IPS-18c (cell line): ENCODE measurements around the gene KAZN.

Experiments used
- H3K4me3 ChIP-seq: 2 replicates; pipeline ENCODE4 v1.7.0; 2013; ENCODE audit warnings: low read depth, mild to moderate bottlenecking, low read length, moderate library complexity; ENCODE audit not compliant: insufficient read depth
- H3K9me3 ChIP-seq: one replicate; pipeline ENCODE4 v1.6.1; 2013; ENCODE audit warnings: mild to moderate bottlenecking, low read length, moderate library complexity; ENCODE audit not compliant: control insufficient read depth, insufficient read depth

The KAZN gene

GRCh38 chr1:15155888-15156741, 557.6 kb downstream of the KAZN start:
- Histone ChIP-seq H3K4me3 (no peak overlapping the region), H3K9me3 (no peaks in the 10 kb centered on the region)

DNA sequence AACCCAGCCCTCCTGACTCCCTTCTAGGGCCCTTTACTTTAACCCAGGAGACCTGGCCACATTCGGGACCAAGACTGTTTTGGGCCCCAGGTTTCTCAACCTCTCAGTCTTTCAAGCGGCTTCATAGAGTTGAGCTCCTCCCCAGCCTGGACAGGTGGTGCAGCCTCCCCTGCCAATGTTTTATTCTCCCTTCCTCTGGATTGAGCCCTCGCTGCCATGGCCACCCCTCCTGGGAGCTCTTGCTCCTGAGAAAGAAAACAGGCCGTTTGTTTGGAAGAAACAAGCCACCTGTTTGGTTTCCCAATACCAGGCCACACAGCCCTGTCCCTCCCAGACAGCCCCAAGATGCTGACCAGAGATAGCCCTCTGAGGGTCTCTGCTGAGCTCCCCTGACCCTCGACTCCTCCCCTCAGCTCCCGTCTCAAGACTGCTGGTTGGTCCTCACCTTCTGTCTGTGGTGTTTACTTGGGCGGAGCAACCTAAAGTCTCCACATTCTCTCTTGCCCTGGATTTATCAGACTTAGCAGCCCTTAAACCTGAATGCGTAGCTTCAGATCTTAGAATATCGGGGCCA, 558.4 kb downstream of the KAZN start:
- Histone ChIP-seq H3K4me3 (no peak overlapping the region; the same call in 1 of the 2 replicates), H3K9me3 (no peaks in the 10 kb centered on the region)

DNA sequence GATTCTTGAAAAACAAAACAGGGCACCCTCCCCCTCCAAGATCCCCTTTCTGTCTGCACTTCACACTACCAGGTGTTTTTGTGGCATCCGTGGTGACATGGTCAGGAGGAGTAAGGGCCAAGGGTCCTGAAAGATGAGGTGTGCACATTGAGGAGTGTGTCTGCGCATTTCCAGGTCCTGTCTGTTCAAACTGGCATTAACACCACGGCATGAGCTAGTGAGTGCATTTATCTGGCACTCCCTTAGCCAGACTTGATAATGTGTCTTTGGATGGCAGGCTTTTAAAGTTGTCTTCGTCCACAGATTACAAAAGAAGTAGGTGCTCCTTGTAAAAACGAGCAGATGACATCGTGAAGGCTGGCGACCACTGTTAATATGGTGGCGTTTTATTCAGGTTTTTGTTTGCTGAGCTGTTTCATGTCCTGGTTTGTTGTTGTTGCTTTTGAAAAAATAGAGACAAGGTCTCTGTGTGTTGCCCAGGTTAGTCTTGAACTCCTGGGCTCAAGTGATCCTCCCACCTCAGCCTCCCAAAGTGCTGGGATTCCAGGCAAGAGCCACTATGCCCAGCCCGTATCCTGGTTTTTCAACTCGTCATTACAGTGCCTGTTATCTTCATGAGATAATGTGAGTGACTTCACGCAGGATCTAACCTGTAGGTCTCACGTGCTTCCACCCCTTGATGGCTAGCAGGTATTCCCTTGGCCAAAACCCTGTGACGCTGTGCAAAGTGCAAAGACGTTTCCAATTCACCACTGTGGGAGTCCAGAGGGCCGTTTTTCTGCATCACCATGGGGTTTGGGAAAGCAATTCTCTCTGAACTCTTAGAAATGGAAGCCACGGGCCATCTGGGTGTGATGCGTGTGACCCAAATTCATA, 559.3 kb downstream of the KAZN start:
- Histone ChIP-seq H3K4me3 (no peak overlapping the region), H3K9me3 (no peaks in the 10 kb centered on the region)

DNA sequence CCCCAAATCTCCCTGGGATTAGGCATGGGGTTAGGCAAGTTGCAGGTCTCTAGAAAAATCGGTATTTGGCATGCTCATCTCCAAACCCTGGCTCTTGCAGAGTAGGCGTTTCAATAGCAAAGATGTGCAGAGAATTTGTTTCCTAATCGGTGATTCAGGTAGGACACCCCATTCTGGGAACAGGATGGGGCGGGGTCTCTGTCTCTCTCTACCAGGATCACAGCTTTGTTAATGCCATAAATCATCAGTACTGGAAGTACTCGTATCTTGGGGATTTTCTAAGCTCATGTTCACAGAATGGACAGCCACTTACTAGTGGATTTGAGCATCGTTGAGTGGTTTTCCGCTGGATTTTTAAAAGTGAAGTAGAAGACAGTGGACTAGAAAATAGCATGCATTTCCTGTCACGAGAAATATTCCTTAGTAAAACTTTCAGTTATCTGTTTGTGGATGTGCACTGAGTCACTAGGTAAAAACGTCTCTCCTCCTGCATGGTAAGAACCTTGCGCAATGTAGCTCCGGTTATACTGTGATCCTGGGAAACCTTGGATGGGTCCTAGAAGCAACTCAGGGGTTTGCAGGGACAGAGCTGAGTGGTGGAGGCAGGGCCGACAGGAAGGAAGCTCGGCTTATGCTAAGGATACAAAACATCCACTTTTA, 560.2 kb downstream of the KAZN start:
- H3K4me3 ChIP-seq = no peak overlapping the region
- H3K9me3 ChIP-seq = no peaks in the 10 kb centered on the region

DNA sequence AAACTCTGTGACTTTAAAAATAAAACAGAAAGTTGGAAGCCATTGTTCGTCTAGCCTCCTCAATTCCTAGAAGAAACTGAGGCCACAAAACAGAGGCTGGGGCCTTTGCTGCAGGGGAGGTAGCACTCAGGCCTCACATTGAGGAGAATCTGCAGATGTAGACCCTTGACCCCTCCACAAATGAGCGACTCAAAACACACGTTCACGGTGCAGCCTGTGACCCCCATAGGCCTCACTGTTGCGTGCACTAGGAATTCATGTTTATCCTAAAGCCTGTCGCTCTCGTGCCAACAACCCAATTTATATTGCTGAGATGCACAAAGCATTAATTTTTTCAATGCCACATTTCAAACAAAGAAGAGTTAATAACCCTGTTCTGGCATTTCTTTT, 560.7 kb downstream of the KAZN start:
- H3K9me3 ChIP-seq = no peaks in the 10 kb centered on the region
- H3K4me3 ChIP-seq = no peak overlapping the region

DNA sequence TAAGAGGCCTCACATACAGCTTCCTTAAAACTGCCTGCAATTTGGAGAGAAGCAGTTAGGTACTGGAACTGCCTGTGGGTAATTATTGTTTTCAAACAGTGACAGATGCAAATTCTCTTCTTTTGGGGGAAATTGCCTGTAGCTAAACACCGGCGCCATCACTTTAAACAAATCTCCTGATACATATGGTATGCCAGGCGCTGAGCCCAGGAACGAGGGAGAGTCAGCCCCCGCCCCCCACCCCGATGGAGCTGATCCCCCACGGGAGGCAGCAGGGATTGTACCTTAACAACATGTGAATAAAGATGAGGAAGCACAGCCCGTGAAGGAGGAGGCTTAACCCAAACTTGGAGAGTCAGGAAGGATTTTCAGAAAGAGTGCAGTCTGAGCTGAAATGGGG, 562.1 kb downstream of the KAZN start:
- Histone ChIP-seq H3K9me3 (no peaks in the 10 kb centered on the region), H3K4me3 (no peak overlapping the region)

- Histone ChIP-seq H3K4me3 (no peak overlapping the region), H3K9me3 (peaks cover 2% of the 10 kb centered on the region)
Observed at GRCh38 chr1:15167386-15167785, 568.9 kb downstream of the KAZN start.
